ENCODE data around the gene ARHGAP44. TPM values are rescaled to one million over a fixed set of nuclear protein-coding genes. Genes with fewer than 3 reads are reported as not detected.

The ARHGAP44 gene
- total RNA-seq, 1 donor from 2014 or later: 12.4 TPM

DNA sequence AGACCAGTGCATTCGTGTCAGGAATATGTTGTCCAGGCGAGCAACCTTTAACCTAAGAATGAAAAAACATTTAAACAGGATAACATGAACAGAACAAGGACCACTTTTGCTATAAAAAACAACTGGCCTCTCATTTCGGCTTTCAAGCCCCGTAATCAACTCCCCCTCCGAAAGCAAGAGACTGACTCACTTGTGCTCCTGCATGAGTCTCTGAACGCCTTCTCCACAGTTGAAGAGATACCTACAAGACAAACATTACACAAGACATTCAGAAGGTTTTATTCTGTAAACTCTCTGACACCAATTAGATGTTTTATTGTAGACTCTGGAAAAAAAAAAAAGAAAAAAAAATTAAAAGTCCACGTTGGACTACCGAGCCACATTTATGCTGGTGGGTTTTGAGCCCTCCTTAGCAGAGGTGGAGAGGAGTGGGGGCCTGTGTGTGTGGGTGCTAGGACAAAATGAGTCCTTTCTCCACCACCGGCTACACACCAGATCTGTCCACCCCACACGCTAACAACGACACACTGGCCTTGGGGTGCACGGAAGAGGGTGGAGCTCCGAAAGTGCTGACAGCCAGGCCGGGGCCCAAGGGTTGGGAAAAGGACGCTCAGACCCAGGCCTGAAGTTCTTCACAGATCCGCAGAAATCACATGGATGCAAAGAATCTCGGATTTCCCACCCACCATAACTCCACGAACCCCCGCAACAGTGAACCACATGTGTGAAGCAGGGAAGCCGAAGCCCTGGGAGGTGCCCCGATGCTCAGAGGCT is 227.8 kb downstream of the ARHGAP44 start:
- Mint-ChIP-seq H3K4me1 (ENCODE audit: low read depth) (peaks cover 10% of the 10 kb centered on the region), H3K4me3 (ENCODE audit: low read depth) (peak overlapping the region; percentile 95), H3K9me3 (ENCODE audit: low read depth) (no peaks in the 10 kb centered on the region), H3K27me3 (no peaks in the 10 kb centered on the region), H3K36me3 (ENCODE audit: insufficient read depth) (peaks cover 17% of the 10 kb centered on the region), H3K27ac (peak overlapping the region; percentile 95)
- DNase-seq (ENCODE audit: low spot score, unreplicated experiment): no peak
- no peak for TF ChIP-seq CTCF (IDR thresholded peaks at IDR 0.05; ENCODE audit: unreplicated experiment)

DNA sequence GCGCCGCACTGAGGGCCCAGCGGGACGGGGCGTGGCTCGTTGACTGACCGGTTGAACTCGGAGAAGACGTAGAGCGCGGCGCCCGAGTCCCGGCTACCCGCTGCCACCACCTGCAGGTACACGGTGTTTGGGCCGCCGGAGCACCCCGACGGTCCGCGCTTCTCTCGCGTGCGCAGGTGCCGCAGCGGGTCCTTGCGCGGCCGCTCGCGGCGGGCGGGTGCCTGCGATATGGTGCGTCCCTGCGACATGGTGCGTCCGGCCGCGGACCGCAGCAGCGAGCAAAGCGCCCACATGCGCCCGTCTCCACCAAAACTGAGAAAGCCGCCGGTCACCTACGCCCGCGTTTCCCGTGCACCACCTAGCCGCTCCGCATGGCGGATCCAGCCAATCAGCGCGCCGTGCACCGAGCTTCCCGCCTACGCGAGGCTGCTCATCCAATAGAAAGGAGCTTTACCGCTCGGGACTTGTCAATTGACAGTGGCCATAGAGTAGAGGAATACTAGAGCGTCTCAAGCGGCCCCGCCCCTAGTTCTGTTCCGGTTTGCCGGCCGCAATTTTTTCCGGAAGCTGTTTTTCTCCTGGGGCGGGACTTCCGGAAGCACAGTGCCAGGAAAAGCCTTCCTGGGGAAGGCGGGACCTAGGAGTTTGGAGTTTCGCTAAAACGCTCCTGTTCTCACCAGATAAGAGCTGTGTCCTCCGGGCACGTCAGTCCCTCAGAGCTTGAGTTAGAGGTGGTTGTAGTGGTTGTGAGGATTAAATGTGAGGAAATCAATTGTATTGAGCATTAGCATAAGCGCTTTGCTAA is 228.6 kb downstream of the ARHGAP44 start, which contains the start of gene ELAC2:
Gene ELAC2 (minus strand): TSS at position 373 of the 805 bp plus-strand sequence. CDS start 80 bp downstream, at position 293.
- DNase-seq (ENCODE audit: low spot score, unreplicated experiment): peak; percentile 92
- H3K4me1 Mint-ChIP-seq (ENCODE audit: low read depth): peaks cover 10% of the 10 kb centered on the region
- TF ChIP-seq CTCF (IDR thresholded peaks at IDR 0.05; ENCODE audit: unreplicated experiment): peak; percentile 30
- no peaks in the 10 kb centered on the region for H3K9me3 Mint-ChIP-seq (ENCODE audit: low read depth)
- no peaks in the 10 kb centered on the region for H3K27me3 Mint-ChIP-seq
- peak within 1 kb of the TSS; percentile 95 for H3K4me3 Mint-ChIP-seq (ENCODE audit: low read depth)
- H3K36me3 Mint-ChIP-seq (ENCODE audit: insufficient read depth): peaks cover 16% of the 10 kb centered on the region
- H3K27ac Mint-ChIP-seq: peak within 1 kb of the TSS; percentile 98

DNA sequence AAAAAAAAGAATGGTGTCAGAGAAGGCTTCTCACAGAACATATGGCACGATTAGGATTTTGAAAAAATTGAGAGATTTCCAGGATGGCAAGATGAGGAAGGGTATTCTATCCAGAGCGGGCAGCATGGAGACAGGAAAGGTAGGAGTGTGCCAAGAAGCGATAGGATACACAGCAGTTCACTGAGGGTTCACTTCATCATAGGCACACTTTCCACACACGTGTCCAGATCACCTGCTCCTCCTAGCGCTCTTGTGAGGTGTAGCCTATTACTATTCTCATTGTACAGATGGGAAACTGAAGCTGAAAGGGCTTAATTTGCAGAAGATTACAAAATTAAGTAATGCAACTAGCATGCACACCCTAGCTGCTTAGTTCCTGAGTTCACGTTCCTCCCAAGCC is 234.7 kb downstream of the ARHGAP44 start:
- Mint-ChIP-seq H3K27ac (no peak overlapping the region), H3K9me3 (ENCODE audit: low read depth) (no peaks in the 10 kb centered on the region), H3K27me3 (peaks cover 5% of the 10 kb centered on the region), H3K4me3 (ENCODE audit: low read depth) (no peak overlapping the region), H3K36me3 (ENCODE audit: insufficient read depth) (no peaks in the 10 kb centered on the region), H3K4me1 (ENCODE audit: low read depth) (no peaks in the 10 kb centered on the region)
- DNase-seq (ENCODE audit: low spot score, unreplicated experiment): no peak
- no peak for TF ChIP-seq CTCF (IDR thresholded peaks at IDR 0.05; ENCODE audit: unreplicated experiment)

DNA sequence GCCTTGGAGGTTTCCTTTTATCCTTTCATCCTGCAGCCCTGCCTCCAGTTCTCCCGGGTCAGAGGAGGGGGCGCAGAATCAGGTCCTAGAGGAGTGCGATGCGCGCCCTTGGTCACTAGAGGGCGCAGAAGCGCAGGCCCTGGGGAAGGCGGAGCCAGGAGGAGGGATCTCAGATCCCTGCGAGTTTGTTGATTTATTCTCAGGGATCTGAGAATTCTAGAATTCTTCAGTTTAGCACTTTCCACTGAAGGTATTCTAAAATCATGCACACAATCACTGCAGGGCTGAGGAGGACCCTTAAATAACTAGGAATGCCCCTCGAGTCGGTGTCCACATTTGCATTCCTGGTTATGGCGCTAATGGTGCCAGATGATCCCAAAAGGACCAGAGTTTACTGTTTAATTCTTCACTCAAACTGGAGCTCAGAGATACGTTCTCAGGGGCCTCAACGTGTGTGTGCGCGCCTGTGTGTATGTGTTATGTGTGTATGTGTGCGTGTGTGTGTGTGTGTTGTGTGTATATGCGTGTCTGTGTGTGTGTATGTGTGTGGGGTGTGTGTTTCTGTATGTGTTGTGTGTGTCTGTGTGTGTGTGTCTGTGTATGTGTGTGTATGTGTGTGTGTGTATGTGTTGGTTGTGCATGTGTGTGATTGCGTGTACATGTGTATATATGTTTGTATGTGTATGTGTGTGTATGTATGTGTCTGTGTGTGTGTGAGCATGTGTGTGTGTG is 235.4 kb downstream of the ARHGAP44 start:
- peak overlapping the region; percentile 15 for H3K27ac Mint-ChIP-seq
- peak overlapping the region; percentile 22 for H3K4me3 Mint-ChIP-seq (ENCODE audit: low read depth)
- peak; percentile 69 for DNase-seq (ENCODE audit: low spot score, unreplicated experiment)

More for the DNA sequence above, 235.4 kb downstream of the ARHGAP44 start:
- H3K27me3 Mint-ChIP-seq: peaks cover 5% of the 10 kb centered on the region
- no peaks in the 10 kb centered on the region for H3K36me3 Mint-ChIP-seq (ENCODE audit: insufficient read depth)
- H3K9me3 Mint-ChIP-seq (ENCODE audit: low read depth): no peaks in the 10 kb centered on the region
- no peaks in the 10 kb centered on the region for H3K4me1 Mint-ChIP-seq (ENCODE audit: low read depth)
- TF ChIP-seq CTCF (IDR thresholded peaks at IDR 0.05; ENCODE audit: unreplicated experiment): peak; percentile 97
